Fibroblast of skin of left biceps (primary cell): ENCODE data around the gene UBE2G1.
"Not testable (repeated sequence)": the region's sequence is repeated elsewhere in the genome, so short reads cannot be mapped to it uniquely, and the experiment has no call there.

Source experiments
- DNase-seq, 2 experiments: peaks; one replicate each; pipeline ENCODE4 v3.0.0-alpha.2; 2013; ENCODE audit warnings: low read depth in 2 of 2

Gene UBE2G1

GRCh38 chr17:4366327-4367063 lies at the start of gene UBE2G1:
Gene UBE2G1 (minus strand): TSS chr17:4366675. CDS start chr17:4366316, 359 bp downstream.
- DNase-seq, result peak; percentile 89 to 90

- peak; percentile 56 to 60 for DNase-seq
These were observed 46.7 kb upstream of the UBE2G1 start for GRCh38 chr17:4412933-4413831.

- DNase-seq, result no peak
These were observed 44.7 kb upstream of the UBE2G1 start for GRCh38 chr17:4411201-4411600.

- DNase-seq, result peak in 1 of 2 experiments; percentile 12
These were observed 43.2 kb upstream of the UBE2G1 start for GRCh38 chr17:4409659-4410058.

GRCh38 chr17:4407851-4408250 lies 41.4 kb upstream of the UBE2G1 start:
- DNase-seq, result no peak

GRCh38 chr17:4407216-4407615 lies 40.7 kb upstream of the UBE2G1 start:
- DNase-seq, result no peak

GRCh38 chr17:4406386-4406785 lies 39.9 kb upstream of the UBE2G1 start:
- no peak for DNase-seq

GRCh38 chr17:4405699-4406098 lies 39.2 kb upstream of the UBE2G1 start:
- no peak for DNase-seq

GRCh38 chr17:4405038-4405669 lies 38.7 kb upstream of the UBE2G1 start:
- DNase-seq, result no peak

- DNase-seq, result no peak
These were observed 31.4 kb upstream of the UBE2G1 start for GRCh38 chr17:4397840-4398239.

- no peak for DNase-seq
These were observed 28.6 kb upstream of the UBE2G1 start for GRCh38 chr17:4395111-4395478.

GRCh38 chr17:4394208-4395110 lies 28.0 kb upstream of the UBE2G1 start:
- no peak for DNase-seq

GRCh38 chr17:4393806-4394205 lies 27.3 kb upstream of the UBE2G1 start:
- no peak for DNase-seq

GRCh38 chr17:4389079-4389478 lies 22.6 kb upstream of the UBE2G1 start:
- DNase-seq, result no peak

GRCh38 chr17:4387137-4387536 lies 20.7 kb upstream of the UBE2G1 start:
- DNase-seq, result no peak

GRCh38 chr17:4386406-4386805 lies 19.9 kb upstream of the UBE2G1 start:
- no peak for DNase-seq

GRCh38 chr17:4381690-4382671 lies 15.5 kb upstream of the UBE2G1 start:
- DNase-seq, result no peak

GRCh38 chr17:4378626-4379025 lies 12.2 kb upstream of the UBE2G1 start:
- DNase-seq, result no peak

- not testable (repeated sequence) for DNase-seq
These were observed 10.8 kb upstream of the UBE2G1 start for GRCh38 chr17:4377247-4377646.

GRCh38 chr17:4375796-4376440 lies 9.4 kb upstream of the UBE2G1 start:
- not testable (repeated sequence) for DNase-seq
